Left ventricle myocardium inferior (tissue), 1 donor: ENCODE results near the gene CCL27. TPM values are rescaled to one million over a fixed set of nuclear protein-coding genes. Genes with fewer than 3 reads are reported as not detected.

ENCODE experiments used
- DNase-seq: peaks from one replicate; pipeline ENCODE4 v3.0.0-alpha.2; 2020
- H3K27ac ChIP-seq: fragments of 200-600 bp; replicated peaks from 2 replicates; pipeline ENCODE4 v1.8.0; 2021
- H3K27me3 ChIP-seq: fragments of 200-600 bp; 2 replicates; pipeline ENCODE4 v1.8.0; 2021; ENCODE audit warnings: low read depth
- H3K36me3 ChIP-seq: fragments of 200-600 bp; 2 replicates; pipeline ENCODE4 v1.8.0; 2021
- H3K4me1 ChIP-seq: fragments of 200-600 bp; 2 replicates; pipeline ENCODE4 v1.8.0; 2021
- H3K4me3 ChIP-seq: fragments of 200-600 bp; 2 replicates; pipeline ENCODE4 v1.8.0; 2021; ENCODE audit warnings: mild to moderate bottlenecking, moderate library complexity
- H3K9me3 ChIP-seq: fragments of 200-600 bp; replicated peaks from 2 replicates; pipeline ENCODE4 v1.8.0; 2021
- intact Hi-C: fragments of 100-400 bp; cut with micrococcal nuclease; formaldehyde crosslinking; loops from one replicate; pipeline ENCODE4 v1.11.0; 2022
- total RNA-seq: library from RNA; stranded (reverse); fragmentation: NEBNext Ultra II Directional; extraction: Animal tissue kit (Norgen Biotek cat#: 25700); gene quantifications from one replicate; pipeline ENCODE4 v1.2.1, GENCODE V29; 2021
- TF ChIP-seq, protein P1 (sequence below): fragments of 200-600 bp; IDR thresholded peaks from 2 replicates; pipeline ENCODE4 v1.8.0; 2021; ENCODE audit warnings: antibody characterized with exemption, mild to moderate bottlenecking, borderline replicate concordance
- donor health status: DM: no; HTN: yes; CAD: no; lungs with severe emphysema.

CCL27 gene
- total RNA-seq, 1 donor from 2014 or later, result 0.41 TPM

DNA sequence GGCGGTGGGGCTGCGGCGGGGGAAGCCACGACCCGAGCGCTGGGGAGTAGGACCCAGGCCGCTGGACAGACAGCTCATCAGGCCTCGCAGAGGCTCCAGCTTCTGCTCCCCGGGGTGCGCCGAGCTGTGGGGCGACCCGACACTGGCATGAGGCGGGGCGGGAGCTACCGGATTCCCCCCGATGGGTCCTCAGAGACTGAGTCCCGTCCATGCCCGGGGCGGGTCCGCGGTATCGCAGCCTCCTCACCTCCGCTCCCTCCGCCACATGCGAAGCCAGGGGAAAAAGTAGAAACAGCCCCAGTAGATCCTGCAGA lies 2.6 kb upstream of the CCL27 start:
- Histone ChIP-seq H3K4me1 (peaks cover 29% of the 10 kb centered on the region), H3K36me3 (peaks cover 22% of the 10 kb centered on the region), H3K27me3 (no peaks in the 10 kb centered on the region), H3K27ac (peak overlapping the region; percentile 98), H3K4me3 (peak overlapping the region; percentile 79), H3K9me3 (peaks cover 4% of the 10 kb centered on the region)
- TF ChIP-seq, protein P1, sequence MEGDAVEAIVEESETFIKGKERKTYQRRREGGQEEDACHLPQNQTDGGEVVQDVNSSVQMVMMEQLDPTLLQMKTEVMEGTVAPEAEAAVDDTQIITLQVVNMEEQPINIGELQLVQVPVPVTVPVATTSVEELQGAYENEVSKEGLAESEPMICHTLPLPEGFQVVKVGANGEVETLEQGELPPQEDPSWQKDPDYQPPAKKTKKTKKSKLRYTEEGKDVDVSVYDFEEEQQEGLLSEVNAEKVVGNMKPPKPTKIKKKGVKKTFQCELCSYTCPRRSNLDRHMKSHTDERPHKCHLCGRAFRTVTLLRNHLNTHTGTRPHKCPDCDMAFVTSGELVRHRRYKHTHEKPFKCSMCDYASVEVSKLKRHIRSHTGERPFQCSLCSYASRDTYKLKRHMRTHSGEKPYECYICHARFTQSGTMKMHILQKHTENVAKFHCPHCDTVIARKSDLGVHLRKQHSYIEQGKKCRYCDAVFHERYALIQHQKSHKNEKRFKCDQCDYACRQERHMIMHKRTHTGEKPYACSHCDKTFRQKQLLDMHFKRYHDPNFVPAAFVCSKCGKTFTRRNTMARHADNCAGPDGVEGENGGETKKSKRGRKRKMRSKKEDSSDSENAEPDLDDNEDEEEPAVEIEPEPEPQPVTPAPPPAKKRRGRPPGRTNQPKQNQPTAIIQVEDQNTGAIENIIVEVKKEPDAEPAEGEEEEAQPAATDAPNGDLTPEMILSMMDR, result no peak
- DNase-seq, result no peak
- intact Hi-C loops, result no loop called here

DNA sequence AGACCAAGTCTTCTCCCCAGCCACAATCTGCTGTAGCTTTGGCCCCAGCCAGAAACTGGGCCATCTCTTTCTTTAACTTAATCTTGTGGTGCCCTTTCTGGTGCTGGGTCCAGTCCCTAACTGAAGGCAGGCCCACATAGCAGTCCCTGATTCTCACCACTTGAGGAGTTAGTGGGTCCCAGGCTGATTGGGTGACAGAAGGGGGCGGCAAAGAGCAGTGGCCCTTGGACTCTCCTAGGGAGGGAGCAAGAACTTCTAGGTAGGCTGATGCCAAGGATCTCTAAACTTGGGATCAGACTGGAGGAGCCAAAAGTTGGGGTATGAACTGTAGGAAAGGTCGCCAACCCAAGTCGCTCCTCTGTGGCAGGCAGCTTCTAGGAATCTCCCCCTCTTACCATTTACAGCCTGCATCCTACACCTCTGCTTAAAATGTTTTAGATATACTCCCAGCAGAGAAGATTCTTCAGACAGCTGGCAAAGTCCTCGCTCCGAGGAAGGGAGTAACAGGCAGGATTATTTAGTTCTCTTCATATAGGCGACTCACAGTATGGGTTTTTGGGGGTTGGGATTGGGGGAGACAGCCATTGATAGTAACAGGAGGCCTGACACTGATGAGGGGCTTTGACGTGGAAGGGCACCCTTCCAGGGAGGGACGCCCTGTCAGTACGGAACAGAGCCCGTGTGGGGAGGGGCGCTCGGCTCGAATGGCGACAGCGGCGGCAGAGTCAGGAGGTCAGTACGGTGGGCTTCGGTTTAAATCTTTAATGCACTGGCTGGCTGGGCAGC lies 2.0 kb upstream of the CCL27 start:
- TF ChIP-seq, protein P1, result peak; percentile 80
- peaks cover 27% of the 10 kb centered on the region for H3K36me3 ChIP-seq
- intact Hi-C loops, result no loop called here

DNA sequence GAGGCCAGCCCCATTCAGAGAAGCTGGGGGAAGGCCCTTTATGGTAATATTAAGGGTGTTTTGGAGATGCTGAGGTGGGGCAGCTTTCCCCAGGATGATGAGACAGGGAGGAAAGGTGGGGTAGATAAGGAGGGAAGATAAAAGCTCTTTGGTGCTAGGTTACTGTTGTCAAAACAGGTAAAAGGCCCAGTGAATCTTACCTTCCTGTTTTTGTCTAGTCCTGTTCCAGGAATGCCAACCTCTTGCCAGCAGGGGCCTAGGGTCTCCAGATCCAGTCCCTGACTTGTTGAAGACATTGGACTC lies 797 bp upstream of the CCL27 start:
- TF ChIP-seq, protein P1, result no peak
- Histone ChIP-seq H3K36me3 (peaks cover 25% of the 10 kb centered on the region), H3K9me3 (no peaks in the 10 kb centered on the region), H3K4me3 (no peak overlapping the region), H3K27me3 (no peaks in the 10 kb centered on the region), H3K27ac (no peak overlapping the region), H3K4me1 (peaks cover 29% of the 10 kb centered on the region)
- DNase-seq, result no peak
- intact Hi-C loops, result no loop called here

More for the DNA sequence above, 2.0 kb upstream of the CCL27 start:
- Histone ChIP-seq H3K9me3 (no peaks in the 10 kb centered on the region), H3K4me3 (peak overlapping the region; percentile 79), H3K4me1 (peaks cover 29% of the 10 kb centered on the region), H3K27ac (peak overlapping the region; percentile 98), H3K27me3 (no peaks in the 10 kb centered on the region)
- peak; percentile 79 for DNase-seq

DNA sequence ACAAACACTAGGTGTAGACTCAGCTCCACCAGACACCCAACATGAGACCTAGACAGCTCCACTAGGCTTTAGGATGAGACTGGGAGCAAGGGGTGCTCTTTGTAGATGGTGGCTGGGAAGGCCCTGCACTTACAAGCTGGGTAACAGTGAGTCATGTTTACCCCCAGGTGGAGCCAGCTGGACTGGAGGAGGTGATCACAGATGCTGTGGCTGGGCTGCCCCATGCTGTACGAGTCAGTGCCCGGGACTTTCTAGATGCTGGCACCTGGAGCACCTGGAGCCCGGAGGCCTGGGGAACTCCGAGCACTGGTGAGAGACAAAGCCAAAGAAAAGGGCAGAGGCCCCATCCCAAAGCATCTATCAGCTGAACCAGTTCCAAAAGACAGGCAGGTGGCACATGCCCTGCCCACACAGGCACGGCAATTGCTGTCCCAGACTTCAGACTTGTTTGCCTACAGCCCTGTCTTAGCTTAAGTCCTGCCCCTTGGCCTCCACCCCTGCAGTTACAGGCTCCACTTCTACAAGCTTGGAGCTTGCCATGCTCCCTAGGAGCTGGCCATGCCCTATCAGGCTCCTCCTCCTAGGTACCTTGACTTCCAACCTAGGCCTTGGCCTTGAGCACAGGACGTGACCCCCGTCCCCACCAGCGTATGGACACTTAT lies 2.7 kb downstream of the CCL27 start:
- H3K4me3 ChIP-seq, result no peak overlapping the region
- peaks cover 27% of the 10 kb centered on the region for H3K4me1 ChIP-seq
- DNase-seq, result no peak
- intact Hi-C loops, result no loop called here
- TF ChIP-seq, protein P1, result no peak
- no peaks in the 10 kb centered on the region for H3K9me3 ChIP-seq
- peaks cover 22% of the 10 kb centered on the region for H3K36me3 ChIP-seq
- no peaks in the 10 kb centered on the region for H3K27me3 ChIP-seq
- no peak overlapping the region for H3K27ac ChIP-seq

DNA sequence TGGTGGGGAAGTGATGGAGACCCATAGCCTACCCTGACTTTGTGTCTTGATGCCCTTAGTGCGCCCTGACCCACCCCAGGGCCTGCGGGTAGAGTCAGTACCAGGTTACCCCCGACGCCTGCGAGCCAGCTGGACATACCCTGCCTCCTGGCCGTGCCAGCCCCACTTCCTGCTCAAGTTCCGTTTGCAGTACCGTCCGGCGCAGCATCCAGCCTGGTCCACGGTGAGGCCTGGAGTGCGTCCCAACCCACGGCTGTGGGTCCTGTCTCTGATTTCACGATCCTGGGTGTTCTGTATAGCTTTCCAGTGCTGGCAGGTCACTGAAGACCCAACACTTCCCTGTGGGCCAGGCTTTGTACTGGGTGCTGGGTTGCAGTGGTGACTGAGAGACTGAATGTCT lies 4.0 kb downstream of the CCL27 start:
- Histone ChIP-seq H3K4me3 (no peak overlapping the region), H3K9me3 (no peaks in the 10 kb centered on the region), H3K27ac (no peak overlapping the region), H3K27me3 (no peaks in the 10 kb centered on the region), H3K4me1 (peaks cover 35% of the 10 kb centered on the region), H3K36me3 (peaks cover 22% of the 10 kb centered on the region)
- TF ChIP-seq, protein P1, result no peak
- intact Hi-C loops, result no loop called here
- no peak for DNase-seq
